ENCODE results near the gene PPM1G. TPM values are rescaled to one million over a fixed set of nuclear protein-coding genes. Genes with fewer than 3 reads are reported as not detected.

Gene PPM1G
- total RNA-seq, 4 donors from 2014 or later = 43.4 to 54.9 (median 51.7) TPM

- Histone ChIP-seq H3K27ac (no peak overlapping the region), H3K27me3 (no peaks in the 10 kb centered on the region), H3K9me3 (no peaks in the 10 kb centered on the region), H3K4me1 (no peaks in the 10 kb centered on the region), H3K4me3 (no peak overlapping the region), H3K36me3 (no peaks in the 10 kb centered on the region)
- no peak for DNase-seq
- in situ Hi-C loops (cut with MboI; ENCODE audit: low pct_ligation_motif_present in 1 of 4, low pct_unique_long_range_greater_than_20kb in 1 of 4, low sequenced_read_pairs in 3 of 4) = no loop called here
- intact Hi-C loops (cut with DNase I; ENCODE audit: low total_unique reads) = loop anchor here (1.0 kb wide), 1 partner anchor 22 kb away; no protein-coding TSS in a partner anchor
- WGBS, 2 donors (ENCODE audit: low coverage in 1 of 2) = 67 to 84% methylated on average over 4 of the region's 4 CpGs
- TF ChIP-seq EP300 (IDR thresholded peaks at IDR 0.05; ENCODE audit: low read depth) (no peak), CTCF (IDR thresholded peaks at IDR 0.05) (no peak), POLR2A (IDR thresholded peaks at IDR 0.05) (no peak), POLR2AphosphoS5 (IDR thresholded peaks at IDR 0.05) (no peak)
Observed at GRCh38 chr2:27421660-27422250, 12.4 kb upstream of the PPM1G start.

- Histone ChIP-seq H3K9me3 (no peaks in the 10 kb centered on the region), H3K36me3 (no peaks in the 10 kb centered on the region), H3K4me1 (no peaks in the 10 kb centered on the region), H3K27ac (no peak overlapping the region), H3K4me3 (no peak overlapping the region), H3K27me3 (no peaks in the 10 kb centered on the region)
- no peak for TF ChIP-seq POLR2AphosphoS5 (IDR thresholded peaks at IDR 0.05)
- no peak for TF ChIP-seq POLR2A (IDR thresholded peaks at IDR 0.05)
- TF ChIP-seq CTCF (IDR thresholded peaks at IDR 0.05) = no peak
- no peak for TF ChIP-seq EP300 (IDR thresholded peaks at IDR 0.05; ENCODE audit: low read depth)
- DNase-seq = no peak
- intact Hi-C loops (cut with DNase I; ENCODE audit: low total_unique reads) (no loop called here), in situ Hi-C loops (cut with MboI; ENCODE audit: low pct_ligation_motif_present in 1 of 4, low pct_unique_long_range_greater_than_20kb in 1 of 4, low sequenced_read_pairs in 3 of 4) (no loop called here)
Observed at GRCh38 chr2:27420996-27421395, 11.6 kb upstream of the PPM1G start.

- Histone ChIP-seq H3K4me3 (no peak overlapping the region), H3K9me3 (no peaks in the 10 kb centered on the region), H3K36me3 (no peaks in the 10 kb centered on the region), H3K27ac (no peak overlapping the region), H3K27me3 (no peaks in the 10 kb centered on the region), H3K4me1 (no peaks in the 10 kb centered on the region)
- 92 to 100% methylated on average over 2 to 6 of the region's 6 CpGs for WGBS, 2 donors (ENCODE audit: low coverage in 1 of 2)
- intact Hi-C loops (cut with DNase I; ENCODE audit: low total_unique reads) = no loop called here
- in situ Hi-C loops (cut with MboI; ENCODE audit: low pct_ligation_motif_present in 1 of 4, low pct_unique_long_range_greater_than_20kb in 1 of 4, low sequenced_read_pairs in 3 of 4) = no loop called here
- TF ChIP-seq POLR2A (IDR thresholded peaks at IDR 0.05) (no peak), EP300 (IDR thresholded peaks at IDR 0.05; ENCODE audit: low read depth) (no peak), POLR2AphosphoS5 (IDR thresholded peaks at IDR 0.05) (no peak), CTCF (IDR thresholded peaks at IDR 0.05) (no peak)
- no peak for DNase-seq
Observed at GRCh38 chr2:27416151-27416550, 6.8 kb upstream of the PPM1G start.

DNA sequence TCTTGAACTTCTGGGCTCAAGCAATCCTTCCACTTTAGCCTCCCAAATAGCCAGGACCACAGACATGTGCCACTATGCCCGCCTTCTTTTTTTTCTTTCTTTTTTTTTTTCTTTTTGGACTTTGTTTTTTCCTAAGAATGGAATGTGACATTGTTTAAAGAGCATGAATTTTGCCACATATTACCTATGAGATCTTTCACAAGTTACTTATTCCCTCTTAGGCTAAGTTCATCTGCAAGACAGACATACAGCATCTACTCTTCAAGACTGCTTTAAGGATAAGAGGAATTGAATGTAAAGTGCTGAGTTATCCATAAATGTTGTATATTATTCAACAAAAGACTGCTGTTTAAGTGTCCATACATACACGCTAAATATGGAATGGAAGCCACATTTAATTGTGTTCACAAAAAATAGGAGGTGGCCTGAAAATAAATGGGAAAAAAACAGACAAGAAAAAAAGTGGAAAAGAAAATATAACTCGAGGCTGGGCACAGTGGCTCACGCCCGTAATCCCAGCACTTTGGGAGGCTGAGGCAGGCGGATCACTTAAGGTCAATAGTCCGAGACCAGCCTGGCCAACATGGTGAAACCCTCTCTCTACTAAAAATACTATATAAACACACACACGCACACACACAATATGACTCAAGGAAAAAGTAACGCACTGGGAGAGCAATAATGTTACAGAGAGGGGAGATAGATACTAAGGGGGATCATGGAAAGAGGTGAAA, 3.2 kb upstream of the PPM1G start:
- WGBS, 2 donors (ENCODE audit: low coverage in 1 of 2) = 78 to 85% methylated on average over 9 of the region's 9 CpGs
- Histone ChIP-seq H3K4me1 (peaks cover 8 to 19% (median 18%) of the 10 kb centered on the region in 4 donors), H3K27me3 (no peaks in the 10 kb centered on the region), H3K27ac (no peak overlapping the region), H3K9me3 (no peaks in the 10 kb centered on the region), H3K36me3 (no peaks in the 10 kb centered on the region), H3K4me3 (no peak overlapping the region)
- intact Hi-C loops (cut with DNase I; ENCODE audit: low total_unique reads) (no loop called here), in situ Hi-C loops (cut with MboI; ENCODE audit: low pct_ligation_motif_present in 1 of 4, low pct_unique_long_range_greater_than_20kb in 1 of 4, low sequenced_read_pairs in 3 of 4) (no loop called here)
- no peak for DNase-seq
- TF ChIP-seq EP300 (IDR thresholded peaks at IDR 0.05; ENCODE audit: low read depth) = no peak
- TF ChIP-seq POLR2A (IDR thresholded peaks at IDR 0.05) = no peak
- TF ChIP-seq POLR2AphosphoS5 (IDR thresholded peaks at IDR 0.05) = no peak
- TF ChIP-seq CTCF (IDR thresholded peaks at IDR 0.05) = no peak
